GM19395 (cell line): ENCODE measurements around the gene MLF2.
A peak's percentile ranks its signal among the peaks of the same experiment; 100 is the strongest.

Source experiments
- ATAC-seq: cut with Tn5 transposase; IDR thresholded peaks from one replicate; pipeline ENCODE4 v1.9.1; 2021; ENCODE audit warnings: mild to moderate bottlenecking, moderate library complexity; ENCODE audit not compliant: unreplicated experiment

MLF2 gene

DNA sequence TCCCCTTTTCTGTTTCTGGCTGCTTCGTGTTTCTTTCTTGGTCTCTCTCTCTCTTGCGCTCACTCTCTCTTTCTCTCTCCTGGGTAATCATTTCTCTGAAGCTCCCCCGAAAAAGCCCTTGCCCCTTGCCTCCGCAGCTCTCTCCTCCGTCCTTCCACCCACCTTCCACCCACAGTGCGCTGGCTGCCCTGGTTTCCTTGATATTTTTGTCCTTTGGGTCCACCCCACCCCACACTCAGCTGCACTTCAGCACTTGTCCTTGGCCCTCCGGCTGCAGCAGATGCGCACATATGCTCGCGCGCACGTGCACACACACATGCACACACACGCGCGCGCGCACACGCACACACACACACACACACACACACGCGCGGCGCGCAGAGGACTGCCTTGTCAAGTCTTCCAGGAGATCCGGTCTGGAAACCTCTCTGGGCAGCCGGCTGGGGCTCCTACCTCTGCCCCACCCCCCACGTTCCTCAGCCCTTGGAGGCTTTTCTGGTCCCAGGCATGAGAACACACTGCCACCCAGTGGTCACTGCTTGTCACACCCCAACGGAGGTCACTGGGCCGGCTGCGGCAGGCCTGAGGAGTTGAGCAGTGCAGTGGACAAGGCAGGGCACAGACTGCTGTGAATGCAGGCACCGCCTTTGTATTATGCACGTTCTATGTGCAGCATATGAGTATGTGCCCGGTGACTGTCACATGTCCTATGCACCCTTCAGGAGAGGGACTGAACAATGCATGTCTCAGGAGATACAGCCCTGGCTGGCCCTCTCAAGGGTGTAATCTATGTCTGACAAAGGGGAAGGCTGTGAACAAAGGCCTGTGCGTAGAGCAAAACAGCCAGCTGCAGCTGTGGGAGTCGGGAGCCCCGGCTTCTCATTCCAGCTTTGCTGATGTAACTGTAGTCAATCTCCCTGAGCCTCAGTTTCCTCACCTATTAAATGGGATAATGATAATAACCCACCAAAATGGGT is 25.9 kb upstream of the MLF2 start:
- ATAC-seq = peak; percentile 88

DNA sequence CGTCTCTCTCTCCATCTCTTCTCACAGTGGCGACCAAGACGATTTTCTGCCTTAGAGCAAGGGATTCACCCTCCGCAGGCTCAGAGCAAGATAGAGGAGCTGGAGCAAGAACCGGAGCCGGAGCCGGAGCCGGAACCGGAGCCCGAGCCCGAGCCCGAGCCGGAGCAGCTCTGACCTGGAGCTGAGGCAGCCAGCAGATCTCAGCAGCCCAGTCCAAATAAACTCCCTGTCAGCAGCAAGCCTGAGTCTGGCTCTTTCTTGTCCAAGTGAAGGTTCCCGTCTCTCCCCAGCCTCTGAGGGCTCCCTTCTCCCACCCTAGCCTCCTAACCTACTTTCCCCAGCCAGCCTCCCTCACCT is 25.3 kb upstream of the MLF2 start:
- no peak for ATAC-seq

DNA sequence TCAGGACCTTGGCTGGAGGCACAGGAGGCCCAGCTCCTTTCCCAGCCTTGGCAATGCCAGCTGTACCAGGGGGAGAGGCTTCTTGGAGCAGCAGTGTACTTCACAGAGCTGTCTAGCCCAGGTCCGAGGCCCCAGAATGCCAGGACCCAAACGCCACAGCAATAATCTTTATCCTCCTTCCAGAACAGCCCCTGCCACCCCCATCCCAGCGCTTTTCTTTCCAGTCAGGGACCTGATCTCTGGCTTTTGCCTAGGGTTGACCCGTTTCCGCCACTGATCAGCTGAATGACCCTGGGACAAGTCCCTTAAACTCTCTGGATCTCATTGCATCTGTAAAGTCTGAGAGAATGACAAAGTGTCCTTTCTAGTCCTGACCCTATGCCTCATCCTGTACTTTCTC is 24.4 kb upstream of the MLF2 start:
- ATAC-seq = no peak

DNA sequence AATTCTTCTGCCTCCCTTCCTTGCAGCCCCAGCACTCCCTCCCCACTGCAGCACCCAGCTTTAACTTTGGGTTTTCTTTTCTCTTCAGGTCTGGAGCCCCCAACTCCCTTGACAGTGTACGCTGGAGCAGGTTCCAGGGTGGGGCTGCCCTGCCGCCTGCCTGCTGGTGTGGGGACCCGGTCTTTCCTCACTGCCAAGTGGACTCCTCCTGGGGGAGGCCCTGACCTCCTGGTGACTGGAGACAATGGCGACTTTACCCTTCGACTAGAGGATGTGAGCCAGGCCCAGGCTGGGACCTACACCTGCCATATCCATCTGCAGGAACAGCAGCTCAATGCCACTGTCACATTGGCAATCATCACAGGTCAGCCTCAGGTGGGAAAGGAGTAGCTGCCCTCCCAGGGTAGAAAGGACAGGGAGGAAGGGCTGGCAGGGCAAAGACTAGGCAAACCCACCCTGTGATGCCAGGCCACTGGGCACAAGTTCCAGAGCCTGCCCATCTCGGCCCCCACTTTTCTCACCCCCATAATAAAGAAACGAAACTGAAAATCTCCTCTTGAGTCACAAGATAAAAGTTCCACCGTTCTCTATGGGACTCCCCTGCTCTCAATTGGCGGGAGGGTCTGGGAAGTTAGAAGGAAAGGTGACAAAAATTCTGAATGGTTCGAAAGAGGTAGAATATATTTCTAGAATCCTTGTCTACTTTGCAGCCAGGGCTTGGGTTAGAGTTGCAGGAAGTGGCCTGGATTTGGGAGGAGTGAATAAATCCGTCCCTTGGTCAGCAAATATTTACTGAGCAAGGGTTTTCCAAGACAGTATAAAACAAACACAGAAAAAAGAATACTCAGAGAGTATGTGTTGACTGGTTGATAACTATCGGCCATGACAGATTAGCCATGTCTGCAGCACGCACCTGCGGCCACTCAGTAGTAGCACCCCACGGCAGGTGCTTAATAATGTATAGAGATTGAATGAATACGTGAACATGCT is 22.5 kb upstream of the MLF2 start:
- ATAC-seq = no peak

DNA sequence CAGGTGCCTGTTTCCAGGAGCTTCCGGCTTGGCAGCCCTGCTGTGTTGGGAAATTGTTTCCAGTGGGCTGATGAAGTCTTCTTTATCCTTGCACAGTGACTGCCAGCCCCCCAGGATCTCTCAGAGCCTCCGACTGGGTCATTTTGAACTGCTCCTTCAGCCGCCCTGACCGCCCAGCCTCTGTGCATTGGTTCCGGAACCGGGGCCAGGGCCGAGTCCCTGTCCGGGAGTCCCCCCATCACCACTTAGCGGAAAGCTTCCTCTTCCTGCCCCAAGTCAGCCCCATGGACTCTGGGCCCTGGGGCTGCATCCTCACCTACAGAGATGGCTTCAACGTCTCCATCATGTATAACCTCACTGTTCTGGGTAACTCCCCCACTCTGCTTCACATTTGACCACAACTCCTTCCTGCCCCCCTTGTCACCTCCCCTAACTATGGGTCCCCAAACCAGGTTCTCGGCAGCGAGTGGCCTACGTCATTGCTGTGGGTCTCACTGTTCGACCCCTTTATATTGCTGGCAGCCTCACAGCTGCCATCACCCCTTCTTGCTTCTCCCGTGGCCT is 21.6 kb upstream of the MLF2 start:
- ATAC-seq = no peak

DNA sequence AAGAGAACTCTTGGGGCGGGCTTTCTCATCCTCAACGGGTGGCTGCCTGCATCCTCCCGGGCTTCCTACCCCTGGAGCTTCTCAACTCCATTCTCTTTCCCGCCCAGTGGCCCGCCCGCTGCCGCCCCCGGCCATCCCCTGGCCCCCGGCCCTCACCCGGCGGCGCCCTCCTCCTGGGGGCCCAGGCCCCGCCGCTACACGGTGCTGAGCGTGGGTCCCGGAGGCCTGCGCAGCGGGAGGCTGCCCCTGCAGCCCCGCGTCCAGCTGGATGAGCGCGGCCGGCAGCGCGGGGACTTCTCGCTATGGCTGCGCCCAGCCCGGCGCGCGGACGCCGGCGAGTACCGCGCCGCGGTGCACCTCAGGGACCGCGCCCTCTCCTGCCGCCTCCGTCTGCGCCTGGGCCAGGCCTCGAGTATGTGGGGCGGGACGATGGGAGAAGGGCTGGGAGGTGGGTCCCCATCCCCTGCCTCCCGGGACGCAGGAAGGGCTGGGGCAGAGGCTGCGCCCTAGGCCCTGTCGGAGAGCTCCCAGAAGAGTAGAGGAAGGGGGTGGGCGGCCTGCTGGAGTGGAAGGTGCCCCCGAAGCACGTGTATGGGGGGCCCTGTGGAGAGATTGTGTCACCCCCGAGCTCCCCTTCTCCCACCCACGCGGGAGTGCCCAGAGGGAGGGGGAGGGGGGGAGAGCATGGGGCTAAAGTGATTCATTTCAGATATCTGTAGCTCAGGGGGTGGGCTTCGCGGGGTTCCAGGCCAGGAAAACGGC is 20.8 kb upstream of the MLF2 start:
- no peak for ATAC-seq

DNA sequence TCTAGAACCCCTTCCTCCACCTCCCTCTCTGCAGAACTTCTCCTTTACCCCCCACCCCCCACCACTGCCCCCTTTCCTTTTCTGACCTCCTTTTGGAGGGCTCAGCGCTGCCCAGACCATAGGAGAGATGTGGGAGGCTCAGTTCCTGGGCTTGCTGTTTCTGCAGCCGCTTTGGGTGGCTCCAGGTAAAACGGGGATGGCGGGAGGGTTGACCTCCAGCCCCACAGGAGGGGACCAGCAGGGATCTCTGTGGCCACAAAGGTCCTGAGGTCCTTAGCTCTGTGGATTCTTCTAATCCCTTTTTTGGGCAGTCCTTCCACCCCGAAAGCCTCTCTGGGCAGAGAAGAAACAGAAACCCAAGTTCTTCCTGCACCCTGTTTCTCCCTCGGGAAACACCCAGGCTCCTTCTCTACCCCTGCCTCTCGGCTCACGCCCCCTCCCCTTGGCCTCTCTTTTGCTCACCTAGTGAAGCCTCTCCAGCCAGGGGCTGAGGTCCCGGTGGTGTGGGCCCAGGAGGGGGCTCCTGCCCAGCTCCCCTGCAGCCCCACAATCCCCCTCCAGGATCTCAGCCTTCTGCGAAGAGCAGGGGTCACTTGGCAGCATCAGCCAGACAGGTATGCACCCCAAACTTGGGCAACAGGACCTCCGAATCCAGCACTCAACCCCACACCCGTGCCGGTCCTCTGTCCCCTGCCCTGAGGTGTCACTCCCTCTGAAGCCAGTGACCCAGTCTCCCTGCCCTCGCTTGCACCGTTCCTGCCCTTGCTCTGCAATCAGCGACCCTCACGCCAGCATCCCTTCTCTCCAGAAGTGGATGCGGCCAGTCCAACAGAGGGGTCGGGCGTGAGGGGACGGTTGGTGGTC is 20.0 kb upstream of the MLF2 start:
- ATAC-seq = no peak

DNA sequence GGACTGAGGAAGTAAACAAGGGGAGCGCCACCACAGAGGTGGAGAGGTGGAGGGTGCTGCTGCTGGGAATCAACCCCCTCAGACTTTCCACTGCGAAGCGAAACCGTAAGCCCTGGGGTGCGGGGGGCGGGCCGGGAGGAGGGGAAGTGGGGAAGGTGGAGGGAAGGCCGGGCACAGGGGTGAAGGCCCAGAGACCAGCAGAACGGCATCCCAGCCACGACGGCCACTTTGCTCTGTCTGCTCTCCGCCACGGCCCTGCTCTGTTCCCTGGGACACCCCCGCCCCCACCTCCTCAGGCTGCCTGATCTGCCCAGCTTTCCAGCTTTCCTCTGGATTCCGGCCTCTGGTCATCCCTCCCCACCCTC is 19.4 kb upstream of the MLF2 start, which contains the start of gene LAG3:
Gene LAG3, plus strand, starts transcription at position 190 of the 365 bp plus-strand sequence. CDS start 333 bp downstream, outside the sequence.
- no peak for ATAC-seq

DNA sequence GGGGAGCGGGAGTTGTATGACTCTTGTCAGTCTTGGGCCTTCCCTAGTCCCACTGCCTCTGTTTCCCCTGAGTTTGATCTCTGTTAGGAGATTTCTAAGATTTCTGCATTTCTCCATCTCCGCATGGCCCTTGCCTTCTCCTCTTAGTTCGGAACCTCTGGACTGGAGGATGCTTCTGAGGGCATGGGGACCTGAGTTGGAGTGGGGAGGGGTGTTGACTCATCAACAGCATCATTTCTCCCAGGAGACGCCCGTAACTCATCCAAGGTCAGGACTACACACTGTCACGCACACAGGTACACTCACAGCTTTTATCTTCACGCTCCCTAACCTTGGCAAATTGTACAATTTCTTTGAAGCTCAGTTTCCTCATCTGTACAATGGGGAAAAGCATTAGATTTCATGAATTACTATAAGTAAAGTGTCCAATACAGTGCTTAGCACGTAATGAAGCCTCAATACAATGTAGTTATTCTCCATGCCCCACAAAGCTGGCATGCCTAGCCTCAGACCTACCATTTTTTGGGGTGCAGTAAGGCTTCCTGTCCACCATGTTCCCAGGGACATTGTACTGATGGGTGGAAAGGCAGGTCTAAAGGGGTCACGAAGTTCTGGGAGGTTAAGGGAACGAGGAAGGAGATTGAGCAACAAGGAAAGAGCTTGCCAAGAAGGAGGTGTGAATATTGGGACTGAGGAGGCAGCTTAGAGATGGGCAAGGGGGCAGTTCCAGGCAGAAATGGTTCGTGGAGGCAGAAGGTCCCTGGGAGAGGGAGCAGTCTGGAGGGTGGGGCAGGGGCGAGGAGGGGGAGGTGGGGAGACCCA is 18.8 kb upstream of the MLF2 start:
- no peak for ATAC-seq

DNA sequence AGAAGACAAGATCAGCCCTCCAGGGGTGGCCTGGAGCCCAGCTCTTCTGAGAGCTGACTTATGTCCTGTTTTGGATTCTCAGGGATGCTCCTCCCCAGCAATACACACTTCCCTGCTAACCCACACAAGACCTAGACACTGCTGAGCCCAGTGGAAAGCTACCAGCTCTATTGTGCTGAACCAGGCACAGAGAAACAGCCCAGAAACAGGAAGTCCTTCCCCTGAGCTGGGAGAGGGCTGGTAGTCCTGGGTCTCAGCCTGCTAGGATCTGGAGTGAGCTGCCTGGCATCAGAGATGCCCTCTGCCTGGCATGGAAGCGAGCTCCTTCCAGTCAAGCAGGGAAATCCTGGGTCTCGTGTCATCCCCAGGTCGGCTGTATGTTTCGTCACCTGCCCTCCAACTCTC is 18.2 kb upstream of the MLF2 start:
- no peak for ATAC-seq

DNA sequence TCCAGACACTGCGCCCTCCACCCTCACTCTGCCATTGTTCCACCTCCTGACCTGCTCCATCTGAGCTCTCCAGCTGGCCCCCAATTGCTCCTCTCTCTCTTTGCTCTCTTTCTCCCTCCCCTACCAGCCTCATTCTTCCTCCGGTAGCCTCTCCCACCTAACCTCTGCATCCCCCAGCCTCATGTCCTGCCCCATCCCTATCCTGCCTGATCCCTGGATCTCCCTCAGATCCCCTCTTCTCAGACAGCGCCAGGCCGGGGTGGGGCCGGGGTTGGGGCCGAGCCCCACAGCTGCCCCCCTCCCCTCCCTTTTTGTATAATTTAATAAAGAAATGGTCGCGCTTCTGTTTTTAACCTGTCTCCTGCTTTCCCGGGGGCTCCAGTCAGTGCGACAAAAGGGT is 17.7 kb upstream of the MLF2 start:
- no peak for ATAC-seq

DNA sequence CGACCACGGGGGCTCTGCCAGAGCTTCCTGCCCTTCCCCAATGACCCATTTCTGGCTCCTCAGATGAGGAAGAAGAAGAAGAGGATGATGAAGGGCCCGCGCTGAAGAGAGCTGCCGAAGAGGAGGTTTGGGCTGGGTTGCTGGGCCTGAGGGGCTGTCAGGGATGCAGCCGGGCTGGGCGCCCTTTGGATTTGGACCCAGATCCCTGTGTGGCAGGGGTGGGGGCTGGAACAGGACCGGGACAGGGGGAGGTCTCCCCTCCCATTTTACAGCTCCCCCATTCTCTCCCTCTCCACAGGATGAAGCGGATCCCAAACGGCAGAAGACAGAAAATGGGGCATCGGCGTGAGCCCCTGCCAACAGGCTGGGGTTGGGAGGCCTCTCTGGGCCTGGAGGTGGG is 17.2 kb upstream of the MLF2 start:
- no peak for ATAC-seq

DNA sequence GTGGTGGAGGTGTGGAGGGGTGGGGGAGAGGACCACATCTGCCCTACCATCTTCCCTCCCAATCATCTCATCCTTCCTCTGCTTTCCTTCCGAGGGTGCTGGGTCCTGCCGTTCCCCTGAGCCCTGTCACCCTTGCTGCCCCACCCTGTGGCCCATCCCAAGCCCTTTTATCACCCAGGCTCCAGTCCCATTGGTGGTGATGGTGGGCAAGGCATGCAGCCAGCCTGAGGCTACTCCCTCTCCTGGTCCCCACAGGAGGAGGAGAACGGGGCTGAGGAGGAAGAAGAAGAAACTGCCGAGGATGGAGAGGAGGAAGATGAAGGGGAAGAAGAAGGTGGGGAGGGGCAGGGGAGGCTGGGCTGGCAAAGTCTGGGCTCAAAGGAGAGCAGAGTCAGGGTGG is 16.7 kb upstream of the MLF2 start:
- no peak for ATAC-seq

DNA sequence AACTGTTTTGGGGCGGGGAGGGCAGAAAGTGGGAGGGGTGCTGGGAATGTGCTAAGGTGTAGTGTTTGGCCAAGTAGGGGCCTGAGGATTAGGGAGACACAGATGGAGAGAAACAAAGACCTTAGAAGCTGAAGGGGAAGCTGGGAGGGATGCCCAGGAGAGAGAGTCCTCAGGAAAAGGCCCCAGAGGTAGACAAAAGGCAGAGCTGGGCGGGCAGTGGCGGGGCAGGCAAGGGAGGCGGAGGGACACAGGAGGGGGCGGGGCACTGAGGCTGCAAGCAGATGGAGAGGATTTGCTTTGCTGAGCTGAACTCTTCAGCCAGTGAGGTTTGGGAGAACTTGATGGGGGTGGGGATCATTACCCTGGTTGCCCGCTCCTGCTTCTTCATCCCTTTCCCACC is 16.0 kb upstream of the MLF2 start:
- ATAC-seq = no peak

DNA sequence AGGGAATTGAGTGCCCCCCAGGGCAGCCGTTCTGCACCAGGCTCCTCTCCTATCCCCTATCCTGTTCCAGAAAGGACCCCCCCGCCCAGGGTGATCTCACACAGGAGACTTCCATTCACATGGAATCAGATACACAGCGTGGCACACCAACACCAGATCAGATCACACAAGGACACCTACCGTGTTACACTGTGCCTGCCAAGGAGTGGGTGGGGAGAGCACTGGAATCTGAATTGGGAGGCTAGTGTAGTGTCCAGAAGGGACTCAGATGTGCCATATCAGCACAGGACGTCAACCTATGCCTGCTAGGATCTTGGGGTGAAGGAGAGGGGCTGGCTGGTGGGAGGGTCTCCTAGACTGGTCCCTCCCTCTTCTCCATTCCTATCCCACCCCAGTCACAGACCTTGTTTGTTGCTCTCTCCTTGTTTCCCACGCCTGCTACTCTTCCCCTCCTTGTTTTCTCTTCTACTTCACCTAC is 15.5 kb upstream of the MLF2 start:
- no peak for ATAC-seq

DNA sequence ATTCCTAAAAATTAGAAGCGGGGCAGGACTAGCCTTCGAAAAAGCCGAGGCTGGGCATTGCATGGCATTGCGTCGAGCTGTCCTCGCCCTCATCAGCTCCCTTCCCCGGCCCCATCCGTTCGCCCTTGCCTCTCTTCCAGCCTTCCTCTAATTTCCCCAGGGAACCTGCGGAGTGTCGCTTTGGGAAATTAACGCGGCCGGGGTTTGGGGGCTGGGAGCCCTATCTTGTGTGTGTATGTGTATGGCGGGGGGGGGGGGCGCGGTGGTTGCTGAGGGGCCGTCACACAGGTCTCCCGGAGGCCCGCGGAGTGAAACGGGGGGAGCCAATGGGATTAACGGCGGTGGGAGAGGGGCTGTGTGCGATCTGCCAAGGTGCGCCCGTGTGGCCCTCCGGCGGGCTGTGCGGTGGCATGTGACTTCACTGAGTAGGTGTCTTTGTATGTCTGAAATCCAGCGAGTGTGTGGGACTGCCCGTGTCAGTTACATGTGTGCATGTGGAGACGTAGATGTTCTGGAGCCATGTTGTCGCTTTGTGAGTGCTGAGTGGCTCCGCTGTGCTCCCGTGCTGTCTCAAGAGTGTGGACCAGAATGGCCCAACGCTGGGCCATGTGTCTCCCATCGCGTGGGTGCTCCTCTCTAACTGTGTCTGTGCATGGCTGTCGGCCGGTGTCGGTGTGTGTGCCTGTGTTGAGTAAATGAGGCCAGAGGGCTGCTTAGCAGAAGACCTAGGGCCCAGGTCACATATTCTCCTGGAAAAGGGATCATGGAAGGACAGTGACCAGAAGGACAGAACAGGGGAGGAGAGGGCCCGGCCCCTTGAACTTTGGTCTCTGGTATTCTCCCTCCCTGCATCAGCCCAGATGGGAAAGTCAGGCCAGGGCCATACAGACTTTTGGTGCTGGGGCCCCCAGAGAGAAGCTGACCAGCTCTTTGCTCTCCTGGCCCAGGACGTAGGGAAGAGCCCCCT is 14.7 kb upstream of the MLF2 start:
- no peak for ATAC-seq

DNA sequence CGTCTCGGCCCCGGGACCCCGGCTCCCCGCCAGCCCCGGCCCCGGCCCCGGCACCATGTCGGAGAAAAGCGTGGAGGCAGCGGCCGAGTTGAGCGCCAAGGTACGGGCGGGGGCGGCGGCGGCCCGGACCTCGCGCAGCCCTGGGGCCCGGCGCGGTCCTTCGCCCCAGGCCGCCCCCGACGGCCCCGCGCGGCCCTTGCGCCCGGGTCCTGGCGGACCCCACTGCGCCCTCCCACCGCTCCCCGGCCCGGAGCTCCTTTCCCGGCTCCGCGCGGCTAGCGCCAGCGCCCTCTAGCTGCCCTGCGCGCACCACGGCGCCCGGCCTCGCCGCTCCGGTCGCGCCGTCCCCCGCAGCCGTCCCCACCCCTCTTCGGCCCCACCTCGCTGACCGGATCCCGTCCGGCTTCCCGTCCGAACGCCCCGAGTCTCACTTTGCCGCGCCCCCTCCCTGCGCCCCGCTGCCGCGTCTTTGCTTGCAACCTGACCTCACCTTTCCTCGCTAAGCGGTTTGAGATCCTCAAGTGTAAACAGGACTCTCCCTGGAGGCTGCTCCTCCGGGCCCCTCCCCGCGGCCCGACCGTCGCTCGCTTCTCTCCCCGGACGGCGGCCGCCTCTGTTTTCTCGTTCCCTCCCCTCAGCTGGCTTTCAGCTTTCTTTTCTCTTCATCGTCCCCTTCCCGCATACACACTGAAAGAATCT is 13.9 kb upstream of the MLF2 start:
- no peak for ATAC-seq
